ENCODE data around the gene KRTAP10-3.

DNA sequence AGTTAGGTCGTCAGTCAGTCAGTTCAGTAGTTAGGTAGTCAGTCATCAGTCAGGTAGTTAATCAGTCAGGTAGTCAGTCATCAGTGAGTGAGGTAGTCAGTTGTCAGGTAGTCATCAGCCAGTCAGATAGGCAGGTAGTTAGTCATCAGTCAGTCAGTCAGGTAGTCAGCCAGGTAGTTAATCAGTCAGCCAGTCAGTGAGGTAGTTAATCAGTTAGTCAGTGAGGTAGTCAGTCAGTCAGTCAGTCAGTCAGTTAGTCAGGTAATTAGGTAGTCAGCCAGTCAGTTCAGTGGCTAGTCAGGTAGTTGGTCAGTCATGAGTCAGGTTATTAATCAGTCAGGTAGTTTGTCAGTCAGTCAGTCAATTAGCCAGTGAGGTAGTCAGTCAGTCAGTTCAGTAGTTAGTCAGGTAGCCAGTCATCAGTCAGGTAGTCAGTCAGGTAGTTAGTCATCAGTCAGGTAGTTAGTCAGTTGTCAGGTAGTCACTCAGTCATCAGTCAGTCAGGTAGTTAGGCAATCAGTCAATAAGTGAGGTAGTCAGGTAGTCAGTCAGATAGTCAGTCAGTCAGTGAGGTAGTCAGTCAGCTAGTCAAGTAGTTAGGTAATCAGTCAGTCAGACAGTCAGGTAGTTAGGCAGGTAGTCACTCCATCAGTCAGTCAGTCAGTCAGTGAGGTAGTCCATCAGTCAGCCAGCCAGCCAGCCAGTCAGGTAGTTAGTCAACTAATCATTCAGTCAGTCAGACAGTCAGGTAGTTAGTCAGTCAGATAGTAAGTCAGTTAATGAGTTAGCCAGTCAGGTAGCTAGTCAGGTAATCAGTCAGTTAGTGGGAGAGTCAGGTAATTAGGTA is 34.8 kb downstream of the KRTAP10-3 start:
- TF ChIP-seq, protein P1, sequence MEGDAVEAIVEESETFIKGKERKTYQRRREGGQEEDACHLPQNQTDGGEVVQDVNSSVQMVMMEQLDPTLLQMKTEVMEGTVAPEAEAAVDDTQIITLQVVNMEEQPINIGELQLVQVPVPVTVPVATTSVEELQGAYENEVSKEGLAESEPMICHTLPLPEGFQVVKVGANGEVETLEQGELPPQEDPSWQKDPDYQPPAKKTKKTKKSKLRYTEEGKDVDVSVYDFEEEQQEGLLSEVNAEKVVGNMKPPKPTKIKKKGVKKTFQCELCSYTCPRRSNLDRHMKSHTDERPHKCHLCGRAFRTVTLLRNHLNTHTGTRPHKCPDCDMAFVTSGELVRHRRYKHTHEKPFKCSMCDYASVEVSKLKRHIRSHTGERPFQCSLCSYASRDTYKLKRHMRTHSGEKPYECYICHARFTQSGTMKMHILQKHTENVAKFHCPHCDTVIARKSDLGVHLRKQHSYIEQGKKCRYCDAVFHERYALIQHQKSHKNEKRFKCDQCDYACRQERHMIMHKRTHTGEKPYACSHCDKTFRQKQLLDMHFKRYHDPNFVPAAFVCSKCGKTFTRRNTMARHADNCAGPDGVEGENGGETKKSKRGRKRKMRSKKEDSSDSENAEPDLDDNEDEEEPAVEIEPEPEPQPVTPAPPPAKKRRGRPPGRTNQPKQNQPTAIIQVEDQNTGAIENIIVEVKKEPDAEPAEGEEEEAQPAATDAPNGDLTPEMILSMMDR (IDR thresholded peaks at IDR 0.05; ENCODE audit: insufficient read depth, low read length, poor library complexity, severe bottlenecking), result no peak
- no peak for TF ChIP-seq EZH2phosphoT487 (conservative IDR thresholded peaks at IDR 0.05; ENCODE audit: low read length)
